Left renal pelvis (tissue), 4 donors: ENCODE data around the gene PTPRG. TPM values are rescaled to one million over a fixed set of nuclear protein-coding genes. Genes with fewer than 3 reads are reported as not detected.

Source experiments
- DNase-seq, 4 donors: peaks; one replicate each; pipeline ENCODE4 v3.0.0-alpha.2; 2013; ENCODE audit warnings: low read depth in 4 of 4, low spot score in 3 of 4
- polyA plus RNA-seq, 4 donors: library from polyadenylated mRNA; unstranded; fragments of 120-200 nt; gene quantifications; one replicate each; pipeline ENCODE4 v1.2.1, GENCODE V29; 2013; ENCODE audit not compliant: insufficient read length in 4 of 4

The PTPRG gene
- polyA plus RNA-seq, 4 donors = 42.4 to 90.2 (median 79.5) TPM

DNA sequence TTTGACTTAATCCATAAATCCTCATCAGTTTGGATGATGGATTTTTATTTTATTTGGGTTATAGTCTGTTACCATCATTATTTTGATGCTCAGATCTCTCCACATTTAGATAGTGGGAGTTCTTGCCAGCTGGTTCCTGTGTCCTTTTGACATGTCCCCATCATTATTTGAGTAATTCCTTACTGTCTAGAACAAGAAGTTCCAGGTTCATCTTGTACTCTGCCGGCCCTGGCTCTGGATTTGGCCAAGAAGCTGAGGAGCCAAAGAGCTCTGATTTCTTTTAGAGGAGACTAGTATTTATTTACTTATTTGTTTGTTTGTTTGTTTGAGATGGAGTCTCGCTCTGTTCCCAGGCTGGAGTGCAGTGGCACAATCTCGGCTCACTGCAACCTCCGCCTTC is 54.3 kb downstream of the PTPRG start:
- DNase-seq = no peak

DNA sequence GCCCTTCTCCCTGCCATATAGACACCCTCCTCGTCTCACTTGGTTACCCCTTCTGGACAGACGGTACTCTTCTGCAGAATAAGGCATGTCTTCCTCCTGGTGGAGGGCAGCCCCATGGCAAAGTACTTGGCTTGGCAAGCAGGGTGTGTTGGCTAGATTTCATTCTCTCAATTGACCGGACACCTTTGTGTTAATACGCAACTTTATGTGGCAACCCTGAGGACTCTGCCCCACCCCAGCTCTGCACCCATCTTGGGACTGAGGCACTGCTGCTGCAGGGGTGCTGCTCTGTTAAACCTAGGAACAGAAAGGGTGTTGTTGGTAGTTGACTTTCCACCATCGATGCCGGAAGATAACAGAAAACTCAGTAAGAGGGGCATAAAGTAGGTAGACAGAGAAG is 55.2 kb downstream of the PTPRG start:
- DNase-seq = no peak

DNA sequence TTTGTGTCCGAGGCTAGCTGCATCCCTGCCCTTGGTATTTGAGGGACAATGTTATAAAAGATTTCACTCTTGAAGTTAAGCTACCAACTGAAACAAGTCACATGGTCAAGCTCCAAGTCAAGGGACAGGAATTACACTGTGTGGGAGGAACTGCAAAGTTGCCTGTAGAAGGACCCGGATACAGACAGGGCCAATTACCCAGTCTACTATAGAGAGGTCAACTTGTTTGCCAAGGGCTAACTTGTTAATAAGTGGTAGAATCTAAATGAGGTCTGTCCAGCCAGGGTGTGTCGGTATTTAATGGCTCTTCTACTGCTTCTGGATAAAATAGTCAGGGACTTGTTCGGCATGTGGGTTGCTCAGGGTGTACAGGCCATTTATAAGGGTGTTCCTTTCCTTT is 55.7 kb downstream of the PTPRG start:
- DNase-seq = peak in 3 of 4 donors; percentile 24 to 32 (median 31)

DNA sequence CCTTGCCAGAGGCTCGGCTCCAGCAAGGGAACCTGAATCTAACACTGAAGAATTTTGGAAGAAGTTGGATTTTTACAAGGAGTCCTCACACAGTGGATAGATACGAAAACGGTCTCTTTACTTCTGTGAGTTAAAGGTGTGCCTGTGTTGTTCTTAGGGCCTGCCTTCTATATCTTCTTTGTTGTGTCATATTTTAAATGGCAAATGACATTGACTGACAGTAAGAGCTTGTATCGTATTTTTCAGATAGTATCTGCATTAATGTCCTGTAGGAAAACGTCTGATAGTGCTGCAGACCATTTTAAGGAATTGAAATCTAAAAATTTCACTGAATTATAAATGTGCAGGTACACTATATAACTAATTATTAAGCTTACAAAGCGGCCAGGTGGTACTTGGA is 56.3 kb downstream of the PTPRG start:
- DNase-seq = no peak

DNA sequence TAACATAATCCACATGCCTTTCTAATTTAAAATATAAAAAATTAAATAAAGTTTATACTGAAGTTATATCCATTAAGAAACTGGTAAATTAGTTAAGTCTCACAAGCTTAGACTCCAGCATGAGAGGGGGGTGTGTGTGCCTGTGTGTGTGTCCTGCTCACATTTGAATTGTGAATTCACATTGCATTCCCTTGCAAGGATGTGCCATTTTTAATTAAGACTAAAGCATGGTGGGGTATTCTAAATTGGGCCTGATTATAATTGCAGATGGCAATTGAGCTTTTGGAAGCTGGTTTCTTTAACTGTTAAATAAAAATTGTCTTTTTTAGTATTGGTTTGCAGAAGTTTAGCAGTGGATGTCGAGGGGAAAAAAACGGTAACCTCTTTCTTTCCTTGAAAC is 56.9 kb downstream of the PTPRG start:
- no peak for DNase-seq

DNA sequence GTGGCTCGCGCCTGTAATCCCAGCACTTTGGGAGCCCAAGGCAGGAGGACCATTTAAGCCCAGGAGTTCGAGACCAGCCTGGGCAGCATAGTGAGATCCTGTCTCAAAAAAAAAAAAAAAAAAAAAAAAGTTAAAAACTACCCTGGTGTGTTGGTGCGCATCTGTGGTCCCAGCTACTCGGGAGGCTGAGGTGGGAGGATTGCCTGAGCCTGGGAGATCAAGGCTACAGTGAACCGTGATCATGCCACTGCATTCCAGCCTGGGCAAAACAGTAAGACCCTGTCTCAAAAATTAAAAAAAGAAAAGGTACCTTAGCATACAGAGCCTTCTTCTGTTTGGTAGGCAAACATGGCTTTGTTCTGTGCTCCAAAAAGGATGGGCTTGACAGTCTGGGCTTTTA is 57.5 kb downstream of the PTPRG start:
- DNase-seq = no peak

DNA sequence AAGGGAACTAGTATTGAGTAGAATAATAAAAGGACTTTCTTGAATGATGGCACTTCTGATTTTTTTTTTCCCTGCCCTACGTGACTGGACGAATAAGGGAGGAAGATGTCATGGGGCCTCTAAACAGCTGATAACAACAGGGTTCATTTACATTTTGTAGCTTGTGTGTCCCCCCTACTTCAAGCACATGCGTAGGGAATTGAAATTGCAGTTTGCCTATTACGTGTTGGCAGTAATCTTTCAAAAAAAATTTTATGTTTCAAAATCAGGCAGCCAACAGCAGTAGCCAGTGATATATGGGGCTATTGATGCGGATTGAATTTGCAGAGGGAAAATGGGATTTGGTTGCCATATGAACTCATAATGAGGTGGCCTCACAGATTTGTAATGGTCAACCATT is 58.7 kb downstream of the PTPRG start:
- DNase-seq = no peak

DNA sequence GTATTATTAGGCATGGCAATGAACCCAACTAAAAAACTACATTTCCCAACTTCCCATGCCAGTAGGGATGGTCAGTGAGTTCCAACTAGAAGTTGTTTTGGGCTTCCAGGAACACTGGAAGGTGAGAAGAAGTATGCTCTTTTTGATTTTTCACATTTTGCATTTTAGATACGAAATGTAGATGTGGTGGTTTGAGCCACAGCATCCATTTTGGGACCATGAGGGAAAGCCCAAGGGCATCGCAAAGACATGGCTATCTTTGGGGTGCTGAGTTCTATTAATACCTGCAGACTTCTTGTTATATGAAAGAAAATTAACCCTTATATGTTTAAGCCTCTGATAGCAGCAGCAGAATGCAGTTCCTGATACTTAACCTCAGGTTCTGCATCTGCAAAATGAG is 62.9 kb downstream of the PTPRG start:
- DNase-seq = no peak

DNA sequence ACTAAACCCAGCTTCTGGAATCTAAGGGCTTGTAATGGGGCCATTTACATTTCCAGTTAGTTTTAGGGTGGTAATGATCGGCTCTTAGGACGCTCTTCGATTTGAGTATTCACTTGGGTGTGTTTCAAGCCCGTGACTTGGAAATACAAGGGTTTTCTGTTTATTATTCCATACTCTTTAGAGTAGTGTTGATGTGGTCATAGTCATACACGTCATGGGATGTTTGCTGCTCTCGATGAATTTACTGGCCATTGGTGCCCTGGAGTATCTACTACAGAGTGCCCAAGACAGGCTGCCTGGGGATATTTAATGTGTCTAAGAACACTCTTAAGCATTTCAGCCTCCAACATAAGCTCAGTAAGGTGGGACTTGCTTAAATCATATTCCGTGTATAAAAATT is 64.1 kb downstream of the PTPRG start:
- no peak for DNase-seq

DNA sequence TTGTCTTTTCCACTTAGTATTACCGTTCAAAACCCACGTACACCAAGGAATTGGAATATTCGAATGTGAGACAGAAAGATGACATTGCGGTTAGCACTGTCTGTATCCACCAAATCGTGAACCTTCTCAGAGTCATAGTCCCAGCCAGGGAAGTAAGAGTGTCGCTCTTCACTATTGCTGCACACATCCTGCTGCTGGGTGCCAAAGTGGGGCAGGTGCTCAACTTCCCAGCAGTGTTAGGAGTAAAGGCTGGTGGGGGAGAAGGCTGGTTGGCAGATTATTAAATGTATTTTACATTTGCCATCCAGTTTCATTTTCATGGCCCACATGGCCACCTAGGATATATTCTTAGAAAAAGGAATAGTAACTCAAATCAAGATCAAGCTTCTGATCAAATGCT is 65.1 kb downstream of the PTPRG start:
- DNase-seq = no peak

DNA sequence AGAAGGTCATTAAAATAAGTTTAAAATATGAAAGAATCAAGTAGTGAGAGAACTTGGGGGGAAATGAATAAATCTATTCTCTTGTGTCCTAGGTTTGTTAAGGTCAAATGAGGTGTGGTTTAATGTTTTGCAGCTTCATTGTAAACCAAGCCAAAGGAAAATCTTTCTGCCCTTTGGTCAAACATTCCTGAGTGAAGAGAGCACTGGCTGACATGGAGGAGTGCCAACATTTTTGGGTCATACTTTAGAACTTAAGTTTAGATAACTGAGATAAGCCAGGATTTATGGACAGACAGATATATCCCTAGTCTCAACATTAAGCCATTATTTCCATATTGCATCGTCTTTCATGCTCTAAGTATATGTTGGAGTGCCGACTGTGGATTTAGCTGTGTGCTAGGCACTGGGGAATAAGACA is 66.4 kb downstream of the PTPRG start:
- peak in 1 of 4 donors; percentile 5 for DNase-seq

DNA sequence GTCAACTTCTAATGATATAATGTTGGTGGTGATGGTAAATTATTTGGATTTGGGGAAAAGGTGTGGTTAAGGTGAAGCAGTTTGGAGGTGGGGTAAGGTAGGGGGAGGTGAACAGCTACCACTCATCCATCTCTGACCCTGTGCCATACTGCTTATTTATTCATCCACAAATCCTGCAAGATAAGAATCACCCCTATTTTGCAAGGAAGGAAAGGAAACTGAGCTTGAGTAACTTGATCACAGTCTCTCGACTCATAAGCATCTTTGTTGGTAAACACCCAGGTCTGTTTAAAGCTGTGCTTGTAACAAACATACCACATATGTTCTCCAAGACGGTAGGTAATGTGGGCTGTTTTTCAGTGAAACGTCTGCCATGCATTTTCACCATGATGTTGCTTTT is 67.3 kb downstream of the PTPRG start:
- DNase-seq = no peak

DNA sequence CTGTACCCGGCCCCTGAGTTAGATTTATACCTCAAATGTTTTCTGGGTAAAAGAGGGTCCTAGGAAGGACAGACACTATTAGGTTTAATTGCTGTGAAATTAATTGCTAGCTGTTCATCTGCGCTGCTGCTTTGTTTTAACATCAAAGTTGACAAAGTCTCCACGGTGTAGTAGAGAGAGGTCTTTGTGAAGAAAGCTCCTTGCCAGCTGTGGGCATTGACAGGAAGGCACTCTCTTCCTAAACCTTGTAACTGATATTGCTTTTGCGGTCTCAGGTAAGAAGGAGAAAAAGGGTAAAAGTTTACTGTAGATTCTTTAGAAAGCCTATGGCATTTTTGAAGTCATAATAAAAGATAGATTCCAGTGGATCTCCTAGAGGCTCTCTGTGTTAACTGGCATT is 68.1 kb downstream of the PTPRG start:
- DNase-seq = no peak

DNA sequence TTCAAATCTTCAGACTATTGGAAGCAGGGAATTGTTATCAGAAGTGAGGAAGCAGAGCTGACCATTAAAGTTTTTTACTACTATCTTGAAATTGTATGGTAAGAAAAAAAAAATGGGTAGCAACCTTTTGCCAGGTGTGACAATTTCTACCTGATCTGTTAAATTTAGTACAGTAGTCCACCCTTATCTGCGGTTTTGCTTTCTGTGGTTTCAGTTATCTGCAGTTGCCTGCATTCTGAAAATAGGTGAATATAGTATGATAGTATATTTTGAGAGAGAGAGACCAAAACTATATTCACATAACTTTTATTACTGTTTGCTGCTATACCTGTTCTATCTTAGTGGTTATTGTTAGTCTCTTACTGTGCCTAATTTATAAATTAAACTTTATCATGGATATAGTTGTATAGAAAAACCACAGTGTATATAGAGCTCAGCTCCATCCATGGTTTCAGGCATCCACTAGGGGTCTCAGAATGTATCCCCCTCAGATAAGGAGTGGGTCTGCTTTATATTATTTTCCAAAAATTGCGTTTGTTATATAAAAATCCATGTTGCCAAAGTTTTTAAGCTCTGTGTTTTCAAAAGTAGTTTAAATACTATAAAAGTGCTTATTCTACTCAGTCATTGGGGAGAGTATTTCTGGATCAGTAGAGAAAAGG is 69.9 kb downstream of the PTPRG start:
- DNase-seq = no peak

DNA sequence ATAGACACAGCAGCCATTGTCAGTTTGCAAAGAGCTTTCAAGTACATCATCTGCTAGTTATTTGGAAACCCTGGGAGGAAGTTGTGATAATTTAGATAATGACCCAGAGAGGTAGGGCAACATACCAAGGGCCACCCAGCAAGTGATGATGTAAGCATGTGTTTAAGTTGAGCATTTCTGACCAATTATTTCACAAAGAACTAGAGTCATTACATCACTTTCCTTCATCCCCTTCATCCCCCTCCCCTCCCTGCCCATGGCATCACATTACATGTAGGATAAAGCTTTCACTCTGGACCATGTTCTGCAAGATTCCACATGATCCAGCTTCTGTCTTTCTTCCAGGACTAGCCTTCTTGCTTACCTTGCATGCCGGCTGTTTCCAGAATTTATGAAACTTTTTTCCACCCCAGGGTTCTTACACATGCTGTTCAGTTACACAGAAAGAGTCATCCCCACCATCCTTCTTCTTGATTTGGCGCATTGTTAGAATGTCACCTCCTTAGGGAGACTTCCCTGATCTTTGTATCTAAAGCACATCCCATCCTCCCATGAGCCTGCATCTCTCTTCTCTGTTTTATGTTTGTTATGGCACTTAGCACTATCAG is 71.3 kb downstream of the PTPRG start:
- DNase-seq = no peak

DNA sequence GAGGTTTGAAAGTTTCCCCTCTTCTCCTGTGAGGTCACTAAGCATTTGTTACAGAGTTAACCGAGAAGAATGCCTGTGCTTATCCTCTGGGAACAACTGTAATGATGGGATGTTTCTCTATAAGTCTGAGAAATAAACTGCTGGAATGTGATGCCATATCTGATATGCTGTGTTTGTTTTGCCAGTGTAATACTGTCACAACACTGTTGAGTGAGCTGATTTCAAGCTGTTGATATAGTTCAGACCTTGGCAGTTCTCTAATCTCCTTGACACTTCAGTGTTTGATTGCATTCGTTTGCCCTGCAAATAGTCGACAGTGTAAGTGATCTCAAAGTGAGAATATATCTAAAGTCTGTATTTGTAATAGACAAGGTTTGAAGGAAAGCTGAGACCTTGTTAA is 73.3 kb downstream of the PTPRG start:
- DNase-seq = no peak

DNA sequence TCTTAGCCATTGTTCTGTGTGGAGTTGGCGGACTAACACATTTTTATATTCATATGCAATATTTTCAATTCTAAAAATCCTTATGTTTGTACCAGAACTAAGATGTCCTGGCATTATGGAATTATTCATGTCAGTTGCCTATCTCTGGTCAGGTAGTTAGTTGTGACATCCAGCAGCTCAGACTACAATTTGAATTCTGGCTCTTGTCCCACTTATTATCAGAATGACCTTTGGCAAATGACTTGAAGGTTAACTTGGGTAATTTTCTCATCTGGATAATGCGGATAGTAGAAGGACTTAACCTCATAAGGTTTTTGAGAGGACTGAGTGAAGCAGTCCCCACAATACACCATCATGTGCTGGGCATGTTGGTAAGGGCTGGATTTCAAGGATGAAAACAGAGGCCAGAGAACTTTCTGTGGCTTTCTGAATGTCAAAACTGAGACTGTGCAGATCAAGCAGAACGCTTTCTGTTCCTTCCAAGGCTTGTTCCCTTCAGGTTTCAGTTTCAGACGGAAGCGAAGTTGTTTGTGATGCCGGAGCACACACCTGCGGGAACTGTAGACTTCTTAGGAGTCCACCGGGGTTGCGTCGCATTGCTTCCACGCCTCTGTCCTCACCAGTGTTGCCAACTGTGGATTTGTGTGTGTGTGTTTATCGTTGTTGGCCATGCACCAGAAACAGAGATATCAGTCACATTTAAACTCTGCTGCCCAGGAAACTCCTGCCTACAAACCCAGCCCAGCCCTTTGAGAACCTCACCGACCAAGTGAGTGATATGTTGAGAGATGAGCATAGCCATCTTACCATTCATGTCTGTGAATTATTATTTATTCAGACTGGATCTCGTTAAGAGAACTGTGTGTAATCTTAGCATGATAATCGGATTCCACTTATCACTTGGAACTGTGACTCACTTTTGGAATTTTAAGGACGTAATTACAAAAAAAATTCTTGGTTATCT is 76.0 kb downstream of the PTPRG start:
- no peak for DNase-seq

DNA sequence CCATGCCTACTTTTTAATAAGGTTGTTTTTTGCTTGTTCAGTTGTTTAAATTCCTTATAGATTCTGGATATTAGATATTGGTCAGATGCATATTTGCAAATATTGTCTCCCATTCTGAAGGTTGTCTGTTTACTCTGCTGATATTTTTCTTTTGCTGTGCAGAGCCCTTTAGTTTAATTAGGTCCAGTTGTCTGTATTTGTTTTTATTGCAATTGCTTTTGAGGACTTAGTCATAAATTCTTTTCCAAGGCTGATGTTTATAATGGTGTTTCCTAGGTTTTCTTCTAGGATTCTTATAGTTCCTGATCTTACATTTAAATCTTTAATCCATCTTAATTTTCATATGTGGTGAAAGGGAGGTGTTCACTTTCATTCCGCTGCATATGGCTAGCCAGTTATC is 77.4 kb downstream of the PTPRG start:
- DNase-seq = no peak

DNA sequence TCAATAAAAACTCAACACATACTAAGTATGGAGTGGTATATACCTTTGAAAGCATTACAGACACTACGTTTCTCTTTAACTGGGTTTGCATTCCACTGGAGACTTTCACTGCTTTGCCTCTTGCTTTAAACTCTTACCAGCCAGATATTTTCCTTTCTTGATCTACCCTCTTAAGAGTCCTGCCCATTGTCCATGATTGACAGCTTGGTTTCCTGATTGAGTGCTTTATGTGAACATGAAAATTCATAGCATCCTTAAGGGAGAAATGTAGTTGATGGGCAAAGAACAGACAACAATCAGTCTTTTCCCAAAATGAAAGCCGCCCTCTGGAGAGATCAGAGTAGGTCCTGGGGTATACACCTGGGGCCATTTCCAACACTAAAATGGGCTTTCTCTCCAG is 78.6 kb downstream of the PTPRG start:
- no peak for DNase-seq

DNA sequence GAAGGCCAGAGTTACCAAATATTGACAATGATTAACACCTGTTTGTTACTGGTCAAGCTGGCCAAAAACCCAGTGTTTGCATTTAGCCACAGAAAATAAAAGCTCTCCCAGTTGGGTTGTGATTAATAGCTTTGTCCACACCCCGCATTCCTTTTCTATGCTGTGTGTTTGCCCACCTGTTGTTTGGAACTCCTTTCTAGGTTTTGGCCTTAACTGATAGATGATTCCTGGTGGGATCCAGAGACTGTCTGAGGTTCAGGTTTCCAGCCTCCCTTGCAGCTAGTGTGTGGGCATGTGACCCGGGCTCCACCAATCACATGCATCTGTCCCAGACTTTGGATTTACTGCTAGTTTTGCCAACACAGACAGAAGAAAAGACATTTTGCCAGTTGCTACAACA is 83.8 kb downstream of the PTPRG start:
- DNase-seq = no peak

DNA sequence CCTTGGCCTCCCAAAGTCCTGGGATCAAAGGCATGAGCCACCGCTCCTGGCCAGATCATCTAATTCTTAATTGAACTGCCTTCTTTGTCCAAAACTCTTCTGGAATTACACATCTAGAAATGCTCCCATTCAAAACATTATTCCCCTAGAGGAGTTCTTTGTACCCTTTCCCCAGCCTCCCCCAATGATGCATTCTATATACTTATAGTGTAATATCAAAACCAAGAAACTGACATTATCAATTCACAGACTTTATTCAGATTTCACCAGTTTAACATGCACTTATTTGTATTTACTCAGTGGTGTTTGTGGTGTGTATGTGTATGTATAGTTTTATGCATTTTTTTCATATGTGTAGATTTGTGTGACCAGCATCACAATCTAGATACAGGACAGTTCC is 85.0 kb downstream of the PTPRG start:
- no peak for DNase-seq
